GM12875 (cell line): ENCODE measurements around the gene PTPRS.
"Not testable (repeated sequence)": the region's sequence is repeated elsewhere in the genome, so short reads cannot be mapped to it uniquely, and the experiment has no call there.

Source experiments
- H3K4me3 ChIP-seq: one replicate; pipeline ENCODE4 v1.5.1; 2011; ENCODE audit warnings: low read depth, low read length, control low read depth
- CTCF ChIP-seq: IDR thresholded peaks from 2 replicates; pipeline ENCODE4 v1.5.1; 2011; ENCODE audit warnings: low read depth, mild to moderate bottlenecking, control low read depth, inconsistent platforms, low read length, moderate library complexity, borderline replicate concordance; ENCODE audit not compliant: insufficient read depth

Gene PTPRS

GRCh38 chr19:5372572-5373200 is 32.1 kb upstream of the PTPRS start:
- TF ChIP-seq CTCF: no peak
- no peak overlapping the region for H3K4me3 ChIP-seq

- peak; percentile 84 for TF ChIP-seq CTCF
- H3K4me3 ChIP-seq: no peak overlapping the region
Observed at GRCh38 chr19:5369962-5370367, 29.4 kb upstream of the PTPRS start.

DNA sequence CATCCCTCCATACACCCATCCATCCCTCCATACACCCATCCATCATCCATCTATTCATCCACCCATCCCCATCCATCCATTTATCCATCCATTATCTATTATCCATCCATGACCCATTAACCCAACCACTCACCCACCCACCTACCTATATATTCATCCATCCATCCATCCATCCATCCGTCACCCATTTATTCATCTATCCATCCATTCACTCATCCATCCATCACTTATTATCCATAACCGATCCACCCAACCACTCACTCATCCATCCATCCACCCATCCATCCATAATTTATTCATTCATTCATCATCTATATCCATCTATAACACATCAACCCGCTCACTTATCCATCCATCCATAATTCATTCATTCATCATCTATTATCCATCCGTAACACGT is 28.7 kb upstream of the PTPRS start:
- no peak overlapping the region for H3K4me3 ChIP-seq
- TF ChIP-seq CTCF: no peak

DNA sequence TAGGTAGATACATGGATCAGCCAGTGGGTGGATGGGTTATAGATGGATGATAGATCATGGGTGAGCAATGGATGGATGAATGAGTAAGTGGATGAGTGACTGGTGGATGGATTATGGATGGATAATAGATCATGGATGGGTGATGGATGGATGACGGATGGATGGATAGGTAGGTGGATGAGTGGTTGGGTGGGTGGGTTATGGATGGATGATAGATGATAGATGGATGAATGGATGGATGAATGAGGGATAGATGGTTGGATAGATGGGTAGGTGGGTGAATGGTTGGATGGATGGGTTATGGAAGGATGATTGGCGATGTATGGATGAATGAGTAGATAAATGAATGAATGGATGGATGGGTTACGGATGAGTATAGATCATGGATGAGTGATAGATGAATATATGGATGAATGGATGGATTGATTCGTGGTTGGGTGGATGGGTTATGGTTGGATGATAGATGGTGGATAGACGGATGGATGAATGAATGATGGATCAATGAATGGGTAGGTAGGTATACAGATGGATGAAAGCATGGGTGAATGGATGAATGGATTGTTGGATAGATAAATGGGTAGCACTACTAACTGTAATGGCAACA is 27.0 kb upstream of the PTPRS start:
- TF ChIP-seq CTCF: no peak
- no peak overlapping the region for H3K4me3 ChIP-seq

DNA sequence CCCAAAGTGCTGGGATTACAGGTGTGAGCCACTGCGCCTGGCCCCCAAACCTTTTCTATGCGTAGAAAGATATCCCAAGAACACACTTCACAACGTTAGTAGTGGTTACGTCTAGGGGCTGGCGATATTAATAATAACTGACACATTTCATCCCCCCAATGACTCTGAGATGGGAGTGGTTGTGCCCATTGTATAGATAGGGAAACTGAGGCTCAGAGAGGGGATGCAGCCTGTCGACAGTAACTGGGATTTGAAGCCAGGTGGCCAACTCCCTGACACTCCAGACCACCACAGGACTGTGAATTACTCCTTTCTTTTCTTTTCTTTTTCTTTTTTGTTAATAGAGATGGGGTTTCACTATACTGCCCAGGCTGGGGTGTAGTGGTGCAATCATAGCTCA is 25.3 kb upstream of the PTPRS start:
- H3K4me3 ChIP-seq: no peak overlapping the region
- no peak for TF ChIP-seq CTCF

DNA sequence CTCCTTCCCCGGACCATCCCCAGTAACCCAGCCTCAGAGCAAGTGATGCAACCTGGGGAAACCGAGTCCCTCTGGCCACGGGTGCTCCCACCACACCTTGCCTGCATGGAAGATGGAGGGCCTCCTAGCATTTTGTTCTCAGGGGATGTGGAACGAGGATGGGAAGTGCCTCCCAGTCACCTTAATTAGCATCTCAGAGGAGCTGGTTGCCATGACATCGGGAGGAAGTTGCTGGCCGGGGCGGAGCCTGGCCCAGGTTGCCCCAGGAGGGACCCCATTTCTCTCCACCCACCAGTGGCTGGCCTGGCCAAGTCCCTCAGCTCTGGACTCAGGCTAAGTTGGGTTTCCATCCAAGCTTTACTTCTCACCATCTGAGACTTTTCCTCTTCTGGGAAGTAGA is 24.1 kb upstream of the PTPRS start:
- TF ChIP-seq CTCF: no peak
- no peak overlapping the region for H3K4me3 ChIP-seq

DNA sequence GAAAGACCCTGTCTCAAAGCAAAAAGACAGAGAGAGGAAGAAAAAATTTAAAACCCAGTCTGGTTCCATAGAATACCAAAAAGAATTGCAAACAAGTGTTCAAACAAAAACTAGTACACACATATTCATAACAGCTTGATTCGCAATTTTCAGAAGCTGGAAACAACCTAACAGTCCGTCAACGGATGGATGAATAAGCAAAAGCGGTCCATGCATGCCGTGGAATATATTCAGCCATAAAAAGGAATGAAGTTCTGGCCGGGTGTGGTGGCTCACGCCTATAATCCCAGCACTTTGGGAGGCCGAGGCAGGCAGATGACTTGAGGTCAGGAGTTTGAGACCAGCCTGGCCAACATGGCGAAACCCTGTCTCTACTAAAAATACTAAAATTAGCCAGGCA is 21.2 kb upstream of the PTPRS start:
- H3K4me3 ChIP-seq: not testable (repeated sequence)

GRCh38 chr19:5361407-5361806 is 20.8 kb upstream of the PTPRS start:
- no peak for TF ChIP-seq CTCF

More at GRCh38 chr19:5361407-5361806, 20.8 kb upstream of the PTPRS start:
- no peak overlapping the region for H3K4me3 ChIP-seq
